ENCODE results near the gene LETM1. TPM values are rescaled to one million over a fixed set of nuclear protein-coding genes. Genes with fewer than 3 reads are reported as not detected.

The LETM1 gene
- total and polyA plus RNA-seq, 2 donors (not counting 1 experiment from before 2014, with no cell fraction given), result 28.5 to 45.1 TPM

DNA sequence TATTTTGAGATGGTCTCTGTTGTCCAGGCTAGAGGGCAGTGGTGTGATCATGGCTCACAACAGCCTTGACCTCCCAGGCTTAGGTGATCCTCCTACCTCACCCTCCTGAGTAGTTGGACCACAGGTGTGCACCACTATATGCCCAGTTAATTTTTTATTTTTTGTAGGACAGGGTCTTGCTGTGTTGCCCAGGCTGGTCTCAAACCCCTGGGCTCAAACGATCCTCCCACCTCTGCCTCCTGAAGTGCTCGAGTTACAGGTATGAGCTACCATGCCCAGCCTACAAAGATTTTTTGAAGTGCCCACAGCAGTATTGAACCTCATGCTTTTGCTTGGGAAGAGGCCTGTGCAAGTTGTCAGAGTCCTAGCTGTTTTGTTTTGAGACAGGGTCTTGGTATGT, 46.3 kb upstream of the LETM1 start:
- ATAC-seq (ENCODE audit: low read depth), result no peak
- no peaks in the 10 kb centered on the region for H3K27me3 ChIP-seq (replicated peaks in 1 of 4; ENCODE audit: control extremely low read depth in 1 of 4, control insufficient read depth in 3 of 4, insufficient read depth in 4 of 4, low read length in 3 of 4)
- intact Hi-C loops (cut with micrococcal nuclease), result no loop called here
- Mint-ChIP-seq H3K4me3 (no peak overlapping the region), H3K27ac (no peak overlapping the region), H3K4me1 (peaks cover 9% of the 10 kb centered on the region), H3K27me3 (no peaks in the 10 kb centered on the region), H3K9me3 (ENCODE audit: insufficient read depth) (no peaks in the 10 kb centered on the region)
- H3K9ac ChIP-seq (ENCODE audit: low read length), result no peak overlapping the region
- CTCF ChIA-PET, result interaction anchor here (4.3 to 8.0 kb wide), 2 partner anchors 93 to 155 kb away, joined by 38 to 120 read pairs; no protein-coding TSS in a partner anchor
- no peak overlapping the region for H3K4me3 ChIP-seq (ENCODE audit: control extremely low read depth in 1 of 5, extremely low read depth in 1 of 5, insufficient read depth in 1 of 5, low read depth in 2 of 5, low read length in 4 of 5)
- POLR2A ChIA-PET, result no interaction called here
- peaks cover 53% of the 10 kb centered on the region for H3K79me2 ChIP-seq (ENCODE audit: control insufficient read depth, insufficient read depth, low read length)
- H3K27ac ChIP-seq (ENCODE audit: low read length in 2 of 2), result no peak overlapping the region
- TF ChIP-seq, protein P1, sequence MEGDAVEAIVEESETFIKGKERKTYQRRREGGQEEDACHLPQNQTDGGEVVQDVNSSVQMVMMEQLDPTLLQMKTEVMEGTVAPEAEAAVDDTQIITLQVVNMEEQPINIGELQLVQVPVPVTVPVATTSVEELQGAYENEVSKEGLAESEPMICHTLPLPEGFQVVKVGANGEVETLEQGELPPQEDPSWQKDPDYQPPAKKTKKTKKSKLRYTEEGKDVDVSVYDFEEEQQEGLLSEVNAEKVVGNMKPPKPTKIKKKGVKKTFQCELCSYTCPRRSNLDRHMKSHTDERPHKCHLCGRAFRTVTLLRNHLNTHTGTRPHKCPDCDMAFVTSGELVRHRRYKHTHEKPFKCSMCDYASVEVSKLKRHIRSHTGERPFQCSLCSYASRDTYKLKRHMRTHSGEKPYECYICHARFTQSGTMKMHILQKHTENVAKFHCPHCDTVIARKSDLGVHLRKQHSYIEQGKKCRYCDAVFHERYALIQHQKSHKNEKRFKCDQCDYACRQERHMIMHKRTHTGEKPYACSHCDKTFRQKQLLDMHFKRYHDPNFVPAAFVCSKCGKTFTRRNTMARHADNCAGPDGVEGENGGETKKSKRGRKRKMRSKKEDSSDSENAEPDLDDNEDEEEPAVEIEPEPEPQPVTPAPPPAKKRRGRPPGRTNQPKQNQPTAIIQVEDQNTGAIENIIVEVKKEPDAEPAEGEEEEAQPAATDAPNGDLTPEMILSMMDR (IDR thresholded peaks at IDR 0.05), result no peak
- no peak for TF ChIP-seq EZH2 (IDR thresholded peaks at IDR 0.05; ENCODE audit: borderline replicate concordance, insufficient read depth, low read depth, low read length, poor library complexity, severe bottlenecking)
- H3K9me3 ChIP-seq (ENCODE audit: control extremely low read depth in 1 of 3, control insufficient read depth in 2 of 3, insufficient read depth in 1 of 3, low read length in 2 of 3), result no peaks in the 10 kb centered on the region
- peaks cover 5 to 9% of the 10 kb centered on the region in 2 donors for H3K4me1 ChIP-seq (ENCODE audit: control insufficient read depth in 2 of 2, insufficient read depth in 2 of 2, low read length in 2 of 2)
- peaks cover 0 to 30% of the 10 kb centered on the region in 2 experiments for H3K36me3 ChIP-seq (replicated peaks in 1 of 2; ENCODE audit: control extremely low read depth in 1 of 2, control insufficient read depth in 1 of 2, extremely low read depth in 1 of 2, insufficient read depth in 2 of 2, low read length in 1 of 2)
- no peak for DNase-seq
- peaks cover 11% of the 10 kb centered on the region for H4K20me1 ChIP-seq (ENCODE audit: control insufficient read depth, insufficient read depth, low read length, poor library complexity, severe bottlenecking)
- 94% methylated on average over 2 of the region's 2 CpGs for whole genome bisulfite sequencing (ENCODE audit: insufficient coverage)
- H2AFZ ChIP-seq (ENCODE audit: insufficient read depth, low read depth, low read length, poor library complexity, severe bottlenecking), result no peak overlapping the region
- no peak overlapping the region for H3K4me2 ChIP-seq (replicated peaks; ENCODE audit: low read depth, low read length, poor library complexity, severe bottlenecking)

DNA sequence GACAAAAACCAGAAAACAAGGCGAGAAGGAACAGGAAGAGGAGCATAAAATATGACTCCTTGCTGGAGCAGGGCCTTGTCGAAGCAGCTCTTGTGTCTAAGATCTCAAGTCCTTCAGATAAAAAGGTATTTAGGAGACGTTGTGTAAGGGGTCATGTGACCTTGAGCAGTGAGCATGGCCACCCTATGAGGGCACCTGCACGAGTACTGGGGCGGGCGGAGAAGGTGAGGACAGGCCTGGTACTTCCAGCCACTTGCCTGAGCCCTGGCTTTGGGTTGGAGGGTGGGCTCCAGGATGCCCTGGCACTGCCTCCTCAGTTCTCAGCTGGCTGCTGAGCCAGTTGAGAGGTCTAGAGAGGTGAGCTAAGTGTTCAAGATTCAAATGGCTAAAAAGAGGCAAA, 45.2 kb upstream of the LETM1 start:
- intact Hi-C loops (cut with micrococcal nuclease), result no loop called here
- Mint-ChIP-seq H3K9me3 (ENCODE audit: insufficient read depth) (no peaks in the 10 kb centered on the region), H3K4me1 (peaks cover 9% of the 10 kb centered on the region), H3K27me3 (no peaks in the 10 kb centered on the region), H3K4me3 (no peak overlapping the region), H3K27ac (no peak overlapping the region)
- TF ChIP-seq, protein P1 (IDR thresholded peaks at IDR 0.05), result no peak
- no peak for TF ChIP-seq EZH2 (IDR thresholded peaks at IDR 0.05; ENCODE audit: borderline replicate concordance, insufficient read depth, low read depth, low read length, poor library complexity, severe bottlenecking)
- Histone ChIP-seq H4K20me1 (ENCODE audit: control insufficient read depth, insufficient read depth, low read length, poor library complexity, severe bottlenecking) (peaks cover 11% of the 10 kb centered on the region), H3K9ac (ENCODE audit: low read length) (no peak overlapping the region), H3K9me3 (ENCODE audit: control extremely low read depth in 1 of 3, control insufficient read depth in 2 of 3, insufficient read depth in 1 of 3, low read length in 2 of 3) (no peaks in the 10 kb centered on the region), H3K4me3 (ENCODE audit: control extremely low read depth in 1 of 5, extremely low read depth in 1 of 5, insufficient read depth in 1 of 5, low read depth in 2 of 5, low read length in 4 of 5) (no peak overlapping the region), H3K4me2 (replicated peaks; ENCODE audit: low read depth, low read length, poor library complexity, severe bottlenecking) (no peak overlapping the region), H3K79me2 (ENCODE audit: control insufficient read depth, insufficient read depth, low read length) (peaks cover 60% of the 10 kb centered on the region), H3K4me1 (ENCODE audit: control insufficient read depth in 2 of 2, insufficient read depth in 2 of 2, low read length in 2 of 2) (peaks cover 5 to 9% of the 10 kb centered on the region in 2 donors), H3K36me3 (replicated peaks in 1 of 2; ENCODE audit: control extremely low read depth in 1 of 2, control insufficient read depth in 1 of 2, extremely low read depth in 1 of 2, insufficient read depth in 2 of 2, low read length in 1 of 2) (peaks cover 0 to 30% of the 10 kb centered on the region in 2 experiments), H2AFZ (ENCODE audit: insufficient read depth, low read depth, low read length, poor library complexity, severe bottlenecking) (no peak overlapping the region), H3K27ac (ENCODE audit: low read length in 2 of 2) (no peak overlapping the region), H3K27me3 (replicated peaks in 1 of 4; ENCODE audit: control extremely low read depth in 1 of 4, control insufficient read depth in 3 of 4, insufficient read depth in 4 of 4, low read length in 3 of 4) (no peaks in the 10 kb centered on the region)
- ChIA-PET POLR2A (no interaction called here), CTCF (interaction anchor here (2.8 to 8.0 kb wide), 4 partner anchors 7 to 208 kb away, joined by 20 to 120 read pairs (median 37); no protein-coding TSS in a partner anchor)
- WGBS (ENCODE audit: insufficient coverage), result 95% methylated on average over 6 of the region's 6 CpGs
- no peak for DNase-seq
- ATAC-seq (ENCODE audit: low read depth), result no peak
